Measurements from ENCODE around the gene INPP5B.
A peak's percentile ranks its signal among the peaks of the same experiment; 100 is the strongest.

DNA sequence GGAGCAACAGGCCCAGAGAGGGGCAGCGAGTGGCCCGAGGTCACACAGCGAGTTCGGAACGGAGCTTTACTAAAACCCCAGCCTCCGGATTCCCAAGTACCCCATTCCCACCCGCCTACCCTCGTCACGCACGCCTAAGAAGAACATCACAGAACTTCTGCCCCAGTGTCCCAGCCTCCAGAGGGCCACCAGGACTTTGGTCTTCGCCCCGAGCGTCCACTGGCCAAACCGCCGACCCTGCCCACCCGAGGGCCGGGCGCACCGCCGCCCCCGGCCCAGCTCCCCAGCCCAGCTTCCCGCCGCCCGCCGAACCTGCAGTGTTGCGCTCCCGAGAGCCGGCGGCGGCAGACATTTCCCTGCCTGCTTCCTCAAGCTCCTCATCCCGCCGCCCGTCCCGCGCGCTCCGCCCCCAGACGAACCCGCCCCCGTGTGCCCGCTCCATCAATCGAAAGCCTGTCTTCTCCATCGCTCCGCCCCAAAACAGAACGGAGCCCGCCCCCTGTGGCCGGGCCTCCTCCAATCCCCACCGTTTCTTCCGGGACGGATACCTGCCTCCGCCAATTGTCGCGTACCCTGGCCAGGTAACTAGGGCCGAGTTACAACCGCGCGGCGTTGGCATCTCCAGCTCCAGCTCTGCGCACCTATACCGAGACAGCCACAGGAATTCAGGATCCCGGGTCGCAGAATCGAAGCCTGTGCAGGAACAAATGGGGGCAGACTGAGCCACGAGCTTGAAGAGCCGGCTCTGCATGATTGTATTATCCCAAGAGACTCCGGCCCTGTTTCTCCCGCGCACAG is 15.3 kb downstream of the INPP5B start:
- TF ChIP-seq, protein P1, sequence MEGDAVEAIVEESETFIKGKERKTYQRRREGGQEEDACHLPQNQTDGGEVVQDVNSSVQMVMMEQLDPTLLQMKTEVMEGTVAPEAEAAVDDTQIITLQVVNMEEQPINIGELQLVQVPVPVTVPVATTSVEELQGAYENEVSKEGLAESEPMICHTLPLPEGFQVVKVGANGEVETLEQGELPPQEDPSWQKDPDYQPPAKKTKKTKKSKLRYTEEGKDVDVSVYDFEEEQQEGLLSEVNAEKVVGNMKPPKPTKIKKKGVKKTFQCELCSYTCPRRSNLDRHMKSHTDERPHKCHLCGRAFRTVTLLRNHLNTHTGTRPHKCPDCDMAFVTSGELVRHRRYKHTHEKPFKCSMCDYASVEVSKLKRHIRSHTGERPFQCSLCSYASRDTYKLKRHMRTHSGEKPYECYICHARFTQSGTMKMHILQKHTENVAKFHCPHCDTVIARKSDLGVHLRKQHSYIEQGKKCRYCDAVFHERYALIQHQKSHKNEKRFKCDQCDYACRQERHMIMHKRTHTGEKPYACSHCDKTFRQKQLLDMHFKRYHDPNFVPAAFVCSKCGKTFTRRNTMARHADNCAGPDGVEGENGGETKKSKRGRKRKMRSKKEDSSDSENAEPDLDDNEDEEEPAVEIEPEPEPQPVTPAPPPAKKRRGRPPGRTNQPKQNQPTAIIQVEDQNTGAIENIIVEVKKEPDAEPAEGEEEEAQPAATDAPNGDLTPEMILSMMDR (IDR thresholded peaks at IDR 0.05), result peak in 4 of 6 experiments; percentile 21 to 58 (median 34)
- peak in 1 of 4 donors; percentile 56 for TF ChIP-seq POLR2A (IDR thresholded peaks at IDR 0.05)
